H1 (cell line): ENCODE data around the gene PFKFB3.

Experiments
- BACH1 ChIP-seq: IDR thresholded peaks from 2 replicates; pipeline ENCODE4 v1.6.1; 2012; ENCODE audit warnings: low read length, improper control_type of control experiment
- CEBPB ChIP-seq: IDR thresholded peaks from 2 replicates; pipeline ENCODE4 v1.6.1; 2012; ENCODE audit warnings: low read depth, low read length
- EGR1 ChIP-seq: IDR thresholded peaks from 2 replicates; pipeline ENCODE4 v1.6.1; 2011; ENCODE audit warnings: low read depth, low read length, borderline replicate concordance
- EZH2 ChIP-seq: fragments of 200-600 bp; sonication (generic); IDR thresholded peaks from 2 replicates; pipeline ENCODE4 v1.7.1; 2012; ENCODE audit warnings: low read depth, mild to moderate bottlenecking, moderate library complexity, low read length, inconsistent platforms; ENCODE audit not compliant: severe bottlenecking
- HDAC2 ChIP-seq, 2 experiments: fragments of 300-600 bp in 1 of 2; sonication (generic) in 1 of 2; IDR thresholded peaks; 2 replicates each; pipeline ENCODE4 v1.6.1; 2011 to 2012; ENCODE audit warnings: low read depth in 2 of 2, low read length in 2 of 2, mild to moderate bottlenecking in 2 of 2, moderate library complexity in 2 of 2, borderline replicate concordance in 1 of 2, inconsistent platforms in 1 of 2
- JUND ChIP-seq: IDR thresholded peaks from 2 replicates; pipeline ENCODE4 v1.6.1; 2011; ENCODE audit warnings: mild to moderate bottlenecking, improper control_type of control experiment, low read length
- MAFK ChIP-seq: IDR thresholded peaks from 2 replicates; pipeline ENCODE4 v1.6.1; 2012; ENCODE audit warnings: low read depth, mild to moderate bottlenecking, improper control_type of control experiment, low read length
- POLR2A ChIP-seq, 2 experiments: IDR thresholded peaks; 1 replicate in 1 of 2; 2 replicates in 1 of 2; pipeline ENCODE4 v1.6.1; 2011; ENCODE audit warnings: low read depth in 2 of 2, low read length in 2 of 2, mild to moderate bottlenecking in 2 of 2; ENCODE audit errors: control extremely low read depth in 1 of 2
- RBBP5 ChIP-seq: IDR thresholded peaks from 2 replicates; pipeline ENCODE4 v1.7.1; 2012; ENCODE audit warnings: low read depth, mild to moderate bottlenecking, inconsistent platforms, low read length, moderate library complexity, borderline replicate concordance
- ZNF274 ChIP-seq: IDR thresholded peaks from 2 replicates; pipeline ENCODE4 v1.7.0; 2012; ENCODE audit warnings: low read length, borderline replicate concordance; ENCODE audit errors: extremely low read depth
- TF ChIP-seq, protein P1 (sequence below), 3 experiments: IDR thresholded peaks; 1 replicate in 2 of 3; 2 replicates in 1 of 3; pipeline versions ENCODE4 v1.5.1 to v1.6.1; 2011; ENCODE audit warnings: low read length in 3 of 3, mild to moderate bottlenecking in 3 of 3, inconsistent platforms in 2 of 3, low read depth in 1 of 3, moderate library complexity in 1 of 3; ENCODE audit not compliant: insufficient read depth in 1 of 3; ENCODE audit errors: control extremely low read depth in 1 of 3
- TF ChIP-seq, protein P2 (sequence below): IDR thresholded peaks from 2 replicates; pipeline ENCODE4 v1.6.1; 2011; ENCODE audit warnings: low read depth, mild to moderate bottlenecking, low read length; ENCODE audit not compliant: insufficient read depth

- TF ChIP-seq HDAC2 (IDR thresholded peaks at IDR 0.05; ENCODE audit: borderline replicate concordance in 1 of 2, low read depth in 2 of 2, low read length in 2 of 2) (0 out of 4 replicates have a peak, but pooled peaks of 1 of the 2 experiments have one; percentile 34), JUND (no peak), MAFK (no peak), RBBP5 (no peak), BACH1 (no peak), EGR1 (no peak), ZNF274 (no peak), EZH2 (no peak), CEBPB (no peak), POLR2A (IDR thresholded peaks at IDR 0.05; ENCODE audit: control extremely low read depth in 1 of 2, low read depth in 2 of 2, low read length in 2 of 2) (no peak)
- TF ChIP-seq, protein P1, sequence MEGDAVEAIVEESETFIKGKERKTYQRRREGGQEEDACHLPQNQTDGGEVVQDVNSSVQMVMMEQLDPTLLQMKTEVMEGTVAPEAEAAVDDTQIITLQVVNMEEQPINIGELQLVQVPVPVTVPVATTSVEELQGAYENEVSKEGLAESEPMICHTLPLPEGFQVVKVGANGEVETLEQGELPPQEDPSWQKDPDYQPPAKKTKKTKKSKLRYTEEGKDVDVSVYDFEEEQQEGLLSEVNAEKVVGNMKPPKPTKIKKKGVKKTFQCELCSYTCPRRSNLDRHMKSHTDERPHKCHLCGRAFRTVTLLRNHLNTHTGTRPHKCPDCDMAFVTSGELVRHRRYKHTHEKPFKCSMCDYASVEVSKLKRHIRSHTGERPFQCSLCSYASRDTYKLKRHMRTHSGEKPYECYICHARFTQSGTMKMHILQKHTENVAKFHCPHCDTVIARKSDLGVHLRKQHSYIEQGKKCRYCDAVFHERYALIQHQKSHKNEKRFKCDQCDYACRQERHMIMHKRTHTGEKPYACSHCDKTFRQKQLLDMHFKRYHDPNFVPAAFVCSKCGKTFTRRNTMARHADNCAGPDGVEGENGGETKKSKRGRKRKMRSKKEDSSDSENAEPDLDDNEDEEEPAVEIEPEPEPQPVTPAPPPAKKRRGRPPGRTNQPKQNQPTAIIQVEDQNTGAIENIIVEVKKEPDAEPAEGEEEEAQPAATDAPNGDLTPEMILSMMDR (IDR thresholded peaks at IDR 0.05; ENCODE audit: control extremely low read depth in 1 of 3, insufficient read depth in 1 of 3, low read depth in 1 of 3, low read length in 3 of 3) = no peak
- TF ChIP-seq, protein P2, sequence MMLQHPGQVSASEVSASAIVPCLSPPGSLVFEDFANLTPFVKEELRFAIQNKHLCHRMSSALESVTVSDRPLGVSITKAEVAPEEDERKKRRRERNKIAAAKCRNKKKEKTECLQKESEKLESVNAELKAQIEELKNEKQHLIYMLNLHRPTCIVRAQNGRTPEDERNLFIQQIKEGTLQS = no peak
Observed at GRCh38 chr10:6204063-6204340, 1.3 kb downstream of the PFKFB3 start.
